Activated T-cell treated with anti-CD3 and anti-CD28 coated beads for 1 hour (primary cell): ENCODE measurements around the gene CAPRIN2.

ENCODE experiments used
- DNase-seq: peaks from one replicate; pipeline ENCODE4 v3.0.0-alpha.2; 2020; ENCODE audit warnings: low read depth

Gene CAPRIN2

DNA sequence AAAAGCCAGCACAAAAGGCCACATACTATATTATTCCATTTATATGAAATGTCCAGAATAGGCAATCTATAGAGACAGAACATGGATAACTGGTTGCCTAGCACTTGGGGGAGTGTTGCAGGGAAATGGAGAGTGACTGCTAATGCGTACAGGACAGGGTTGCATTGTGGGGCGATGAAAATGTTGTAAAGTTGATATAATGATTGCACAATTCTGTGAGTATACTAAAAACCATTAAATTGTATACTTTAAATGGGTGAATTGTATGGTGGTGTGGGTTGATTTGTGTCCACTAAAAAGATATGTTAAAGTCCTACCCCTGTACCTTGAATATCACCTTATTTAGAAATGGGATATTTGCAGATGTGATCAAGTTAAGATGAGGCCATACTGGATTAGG lies 7.0 kb upstream of the CAPRIN2 start:
- DNase-seq: no peak

DNA sequence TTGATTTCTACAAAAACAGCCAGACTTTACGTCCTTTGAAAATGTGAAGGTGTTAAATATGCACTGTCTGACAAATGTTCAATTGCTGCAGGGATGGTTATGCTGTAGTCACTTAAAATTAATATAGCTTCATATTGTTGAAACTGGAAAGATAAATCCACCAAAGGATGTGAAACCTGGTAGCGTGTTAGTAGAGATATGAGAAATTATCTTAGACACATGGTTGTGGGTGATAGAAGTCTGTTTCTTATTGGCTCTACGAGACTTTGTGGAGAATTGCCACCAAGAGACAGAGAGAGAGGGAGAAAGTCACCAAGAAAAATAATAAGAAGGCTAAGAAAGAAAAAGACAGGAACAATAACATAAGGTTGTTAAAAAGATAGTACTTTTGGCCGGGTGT lies 2.6 kb upstream of the CAPRIN2 start:
- no peak for DNase-seq

DNA sequence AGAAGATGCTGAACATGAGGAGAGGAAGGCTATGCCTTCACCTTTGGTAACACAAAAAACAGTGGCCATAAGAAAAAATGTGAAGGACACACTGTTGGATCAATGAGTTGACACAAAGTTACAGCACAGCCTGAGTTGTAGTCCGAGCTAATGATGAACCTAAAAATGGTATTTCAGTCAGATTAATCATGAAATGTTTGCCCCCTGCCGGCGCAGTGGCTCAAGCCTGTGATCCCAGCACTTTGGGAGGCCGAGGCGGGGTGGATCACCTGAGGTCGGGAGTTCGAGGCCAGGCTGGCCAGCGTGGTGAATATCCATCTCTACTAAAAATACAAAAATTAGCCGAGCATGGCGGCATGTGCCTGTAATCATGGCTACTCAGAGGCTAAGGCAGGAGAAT lies 1.3 kb upstream of the CAPRIN2 start:
- DNase-seq: no peak

DNA sequence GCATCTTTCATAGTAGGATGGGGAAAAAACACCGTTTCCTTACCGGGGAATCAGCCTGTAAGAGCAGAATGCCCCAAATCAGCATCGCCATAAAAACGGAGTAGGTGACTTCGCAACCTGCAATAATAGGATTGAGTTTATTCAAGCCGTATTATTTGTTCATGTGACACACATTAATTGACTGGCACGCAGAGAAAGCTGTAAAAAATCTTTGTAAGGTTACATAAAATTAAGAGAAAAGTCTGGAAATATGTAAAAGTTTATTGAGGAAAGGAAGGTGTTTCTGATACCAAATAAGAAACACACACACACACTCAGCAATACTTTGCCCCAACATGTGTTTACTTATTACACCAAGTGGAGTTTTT lies 628 bp upstream of the CAPRIN2 start:
- DNase-seq: no peak

DNA sequence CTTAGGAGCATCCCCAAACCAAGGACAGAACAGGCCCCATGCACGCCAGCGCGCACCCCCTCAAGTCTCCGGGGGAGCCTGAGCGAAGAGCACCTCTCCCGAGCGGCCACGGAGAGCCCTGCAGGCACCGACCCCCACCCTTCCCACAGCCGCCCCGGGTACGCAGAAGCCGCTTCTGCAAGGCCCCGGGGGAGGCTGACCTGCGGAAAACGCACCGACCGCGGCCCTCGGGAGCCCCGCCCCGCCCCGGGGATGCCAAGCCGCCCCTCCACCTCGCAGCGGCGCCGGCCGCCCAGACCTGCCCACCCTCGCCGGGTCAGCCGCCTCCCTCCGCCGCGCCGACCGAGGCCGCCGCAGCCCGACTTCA lies 385 bp downstream of the CAPRIN2 start:
- no peak for DNase-seq

DNA sequence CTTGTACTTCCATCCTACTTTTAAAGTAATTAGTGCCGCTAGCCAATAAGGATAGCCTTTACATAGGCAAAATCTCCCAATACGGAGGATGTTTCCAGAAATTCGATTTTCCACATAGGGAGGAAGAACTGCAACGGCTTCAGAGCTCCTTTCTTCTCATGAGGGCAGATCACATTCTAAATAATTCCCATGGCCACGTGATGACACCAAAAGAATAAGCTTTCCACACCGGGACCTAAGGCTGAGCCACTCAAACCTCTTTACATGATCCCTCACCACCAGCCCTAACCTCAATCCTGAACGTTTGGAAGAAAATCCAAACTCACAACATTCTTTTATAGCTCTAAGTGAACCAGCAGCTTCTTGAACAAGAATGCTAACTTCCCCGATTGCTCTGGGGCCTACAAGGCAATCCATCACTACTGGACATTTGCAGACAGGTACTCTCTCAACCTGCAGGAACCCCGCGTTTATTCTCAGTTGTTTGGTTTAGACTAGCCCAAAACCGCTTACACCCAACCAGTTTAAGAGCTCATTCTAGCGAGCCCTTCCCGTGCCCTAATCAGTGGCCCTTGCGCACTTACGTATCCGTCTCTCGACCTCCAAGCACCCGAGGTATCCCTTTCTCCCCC lies 884 bp downstream of the CAPRIN2 start:
- no peak for DNase-seq

DNA sequence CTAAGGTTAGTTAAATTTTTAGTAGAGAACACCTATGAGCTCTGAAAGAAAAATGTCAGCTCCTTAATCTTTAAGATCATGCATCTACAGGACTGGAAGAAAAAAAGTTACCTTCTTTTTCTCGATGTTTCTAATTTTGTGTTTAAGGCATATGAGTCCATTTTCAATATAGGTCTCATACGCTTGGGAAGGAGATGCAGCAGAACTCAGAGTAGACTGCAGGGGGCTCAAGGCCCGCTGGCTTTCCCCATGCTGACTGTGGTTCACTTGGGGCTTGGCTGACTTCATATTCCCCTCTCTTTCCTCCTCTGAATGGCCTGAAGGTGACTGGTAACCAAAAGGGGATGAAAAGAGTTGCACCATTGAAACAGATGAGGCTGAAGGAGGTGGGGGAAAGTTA lies 1.5 kb downstream of the CAPRIN2 start:
- no peak for DNase-seq

DNA sequence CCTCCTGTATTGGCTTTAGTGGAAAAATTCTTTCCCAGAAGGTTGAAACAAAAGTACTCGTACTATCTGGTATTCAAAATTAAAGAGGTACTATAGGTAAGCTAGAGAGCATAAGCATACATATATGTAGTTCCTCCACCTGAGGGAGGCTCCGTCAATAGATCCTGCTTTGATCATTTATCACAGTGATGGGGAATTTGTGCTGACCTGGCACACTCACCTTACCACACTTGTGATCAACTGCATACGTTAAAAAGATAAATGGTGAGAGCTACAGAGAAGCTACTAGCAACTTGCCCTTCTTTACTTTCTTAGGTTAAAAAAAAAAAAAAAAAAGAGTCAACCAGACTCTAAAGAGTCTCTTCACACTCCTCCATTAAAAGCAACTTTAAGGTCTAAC lies 2.5 kb downstream of the CAPRIN2 start:
- no peak for DNase-seq

DNA sequence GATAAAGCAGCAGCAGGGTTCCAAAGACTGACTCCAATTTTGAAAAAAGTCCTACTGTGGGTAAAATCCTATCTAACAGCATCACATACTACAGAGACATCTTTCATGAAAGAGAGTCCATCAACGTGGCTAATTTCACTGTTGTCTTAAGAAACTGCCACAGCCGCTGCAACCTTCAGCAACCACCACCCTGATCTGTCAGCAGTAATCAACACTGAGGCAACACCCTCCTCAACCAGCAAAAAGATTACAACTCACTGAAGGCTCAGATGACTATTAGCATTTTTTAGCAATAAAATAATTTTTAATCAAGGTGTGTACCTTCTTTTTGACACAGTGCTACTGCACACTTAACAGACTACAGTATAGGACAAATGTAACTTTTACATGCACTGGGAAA lies 6.6 kb downstream of the CAPRIN2 start:
- DNase-seq: no peak

DNA sequence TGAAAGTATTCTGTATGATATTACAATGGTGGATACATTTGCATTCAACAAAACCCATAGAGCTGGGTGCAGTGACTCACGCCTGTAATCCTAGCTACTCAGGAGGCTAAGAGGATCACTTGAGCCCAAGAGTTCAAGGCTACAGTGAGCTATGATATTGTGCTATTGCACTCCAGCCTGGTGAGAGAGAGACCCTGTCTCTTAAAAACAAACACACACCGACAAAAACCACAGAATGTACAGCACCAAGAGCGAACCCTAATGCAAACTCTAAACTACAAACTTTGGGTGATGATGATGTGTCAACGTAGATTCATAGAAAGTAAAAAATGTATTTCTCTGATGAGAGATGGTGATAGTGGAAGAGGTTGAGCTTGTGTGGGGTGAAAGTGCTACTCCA lies 8.6 kb downstream of the CAPRIN2 start:
- DNase-seq: no peak

DNA sequence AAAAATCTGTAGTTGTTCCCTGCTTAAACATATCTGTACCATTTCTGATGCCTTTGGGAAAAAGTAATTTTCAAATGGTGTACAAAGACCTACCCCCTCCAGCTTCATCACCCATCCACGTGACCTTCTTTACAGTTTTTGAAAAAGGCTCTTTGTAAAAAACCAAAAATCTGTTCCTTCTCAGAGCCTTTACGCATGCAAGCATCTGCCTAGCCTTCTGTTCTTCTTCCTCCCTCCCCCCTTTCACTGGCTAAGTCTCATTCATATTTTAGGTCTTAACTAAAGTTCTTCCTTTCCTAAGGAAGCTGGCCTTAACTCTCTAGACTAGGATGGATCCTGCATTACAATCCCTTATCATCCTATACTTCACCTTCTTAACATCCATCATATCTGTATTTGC lies 10.4 kb downstream of the CAPRIN2 start:
- no peak for DNase-seq

DNA sequence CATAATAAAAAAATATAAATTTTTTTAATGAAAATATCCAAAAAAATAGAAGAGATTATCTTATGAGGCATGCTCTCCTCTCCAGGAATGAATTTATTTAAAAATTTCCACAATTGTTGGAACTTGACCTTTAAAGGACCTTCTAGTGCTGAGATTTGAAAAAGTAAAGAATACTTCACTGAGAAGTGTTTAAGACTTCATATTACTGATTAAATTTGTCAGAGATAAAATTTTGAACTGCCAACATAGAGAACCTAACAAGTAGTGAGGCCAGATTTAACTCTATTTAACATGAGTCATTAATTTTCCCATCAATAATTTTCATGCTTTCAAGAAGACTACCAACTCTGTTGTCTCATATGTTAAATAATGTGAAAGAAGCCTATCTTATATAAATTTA lies 14.5 kb downstream of the CAPRIN2 start:
- DNase-seq: no peak

DNA sequence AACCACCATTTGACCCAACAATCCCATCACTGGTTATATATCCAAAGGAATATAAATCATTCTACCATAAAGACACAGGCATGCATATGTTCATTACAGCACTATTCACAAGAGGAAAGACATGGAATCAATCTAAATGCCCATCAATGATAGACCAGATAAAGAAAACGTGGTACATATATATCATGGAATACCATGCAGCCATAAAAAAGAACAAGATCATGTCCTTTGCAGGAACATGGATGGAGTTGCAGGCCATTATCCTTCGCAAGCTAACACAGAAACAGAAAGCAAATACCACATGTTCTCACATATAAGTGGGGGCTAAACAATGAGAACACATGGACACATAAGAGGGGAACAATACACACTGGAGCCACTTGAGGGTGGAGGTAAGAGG lies 15.7 kb downstream of the CAPRIN2 start:
- DNase-seq: no peak

DNA sequence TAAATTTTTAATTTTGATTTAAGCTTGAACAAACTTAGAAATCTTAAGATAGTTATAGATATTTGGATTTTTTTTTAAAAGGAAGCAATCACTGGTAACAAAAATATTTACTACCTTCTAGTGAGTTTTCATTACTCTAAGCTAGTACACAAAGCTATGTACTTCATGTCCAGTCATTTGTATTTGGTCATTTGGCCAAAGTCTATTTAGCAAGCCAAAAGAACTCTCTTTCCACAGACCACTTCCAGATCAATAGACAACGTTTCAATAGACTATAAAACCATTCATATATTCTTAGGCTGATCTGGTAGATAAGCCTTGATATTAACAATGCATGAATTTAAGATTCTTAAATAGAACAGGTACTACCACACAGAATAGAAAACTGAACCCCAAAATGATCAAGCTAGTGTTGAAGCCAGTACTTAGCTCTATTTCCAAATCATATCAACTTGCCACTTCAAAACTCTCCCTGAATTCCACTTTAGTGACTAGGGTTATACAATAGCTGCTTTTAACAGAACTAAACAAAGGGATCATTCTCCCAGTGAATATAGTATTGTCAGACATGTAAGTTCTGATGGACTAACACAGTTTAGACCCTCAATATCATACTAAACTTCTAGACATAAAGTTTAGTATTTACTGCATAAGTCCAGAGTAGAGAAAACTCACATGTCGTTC lies 21.7 kb downstream of the CAPRIN2 start:
- DNase-seq: no peak

DNA sequence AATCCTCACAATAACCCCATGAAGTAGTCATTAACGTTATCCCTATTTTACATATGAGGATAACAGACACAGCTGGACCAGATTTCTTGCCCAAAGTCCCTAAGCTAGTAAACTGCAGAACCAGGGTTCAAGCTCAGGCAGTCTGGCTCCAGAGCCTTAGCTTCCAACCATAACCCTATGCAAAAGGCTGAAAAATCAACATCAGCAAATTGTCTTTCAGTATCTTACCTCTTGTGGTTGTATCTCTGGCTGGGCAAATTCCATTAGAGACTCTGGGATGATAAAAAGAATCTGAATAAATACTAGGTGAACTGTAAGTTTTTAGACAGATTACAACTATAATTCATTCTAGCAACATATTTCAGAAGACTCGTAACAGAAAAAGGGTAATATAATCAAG lies 24.7 kb downstream of the CAPRIN2 start:
- no peak for DNase-seq

DNA sequence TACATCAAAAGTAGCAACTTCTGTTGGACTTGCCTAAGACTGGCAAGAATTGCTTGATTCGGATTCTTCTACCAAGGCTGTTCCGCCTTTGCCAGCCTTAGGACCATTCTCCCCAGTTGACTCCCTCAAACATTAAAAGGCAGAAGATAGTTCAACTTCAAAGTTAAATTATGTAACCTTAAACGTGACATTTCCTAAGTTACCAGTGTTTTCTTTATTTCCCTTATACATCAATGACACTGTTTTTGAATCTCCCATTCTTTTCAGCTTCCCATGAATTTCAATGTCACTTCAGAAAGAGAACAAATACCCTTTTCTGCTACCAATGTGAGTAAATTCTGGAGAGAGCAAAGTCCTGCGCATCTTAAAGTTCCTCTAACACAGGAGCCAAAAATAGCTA lies 25.2 kb downstream of the CAPRIN2 start:
- DNase-seq: no peak

DNA sequence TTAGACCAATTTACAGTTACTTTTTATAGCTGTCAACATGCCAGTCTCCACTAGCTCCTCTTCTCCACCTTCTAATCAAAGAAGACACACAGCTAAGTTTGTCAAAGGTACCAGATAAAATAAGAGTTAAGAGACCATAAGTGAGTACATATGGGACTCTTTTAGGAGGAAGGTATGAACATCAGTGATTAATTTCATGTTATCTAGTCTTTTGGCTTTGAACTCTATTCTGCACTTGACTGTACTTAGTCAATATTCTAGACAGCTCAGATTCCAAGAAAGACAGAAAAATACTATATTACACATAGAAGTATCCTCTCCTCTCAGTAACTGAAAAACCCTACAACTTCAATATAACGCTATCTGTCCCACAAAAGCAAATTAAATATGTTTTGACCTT lies 28.1 kb downstream of the CAPRIN2 start:
- no peak for DNase-seq

DNA sequence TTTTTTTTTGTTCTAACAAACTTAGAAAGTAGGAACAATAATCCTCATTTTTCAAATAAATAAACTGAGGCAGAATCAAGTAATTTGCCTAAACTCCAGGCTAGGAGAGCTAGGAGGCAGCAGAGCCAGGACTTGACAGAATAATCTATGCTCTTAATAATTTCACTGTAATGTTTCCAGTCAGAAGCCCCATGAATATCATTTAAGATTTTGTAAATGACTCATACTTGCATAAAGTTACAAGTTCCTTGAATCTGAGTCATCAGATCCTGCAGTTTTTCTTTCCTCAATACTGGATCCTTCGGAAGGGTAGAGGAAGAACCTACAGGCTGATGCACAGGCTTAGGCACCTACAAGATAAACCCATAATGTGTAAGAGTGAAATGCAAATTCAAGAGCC lies 29.0 kb downstream of the CAPRIN2 start:
- DNase-seq: no peak

DNA sequence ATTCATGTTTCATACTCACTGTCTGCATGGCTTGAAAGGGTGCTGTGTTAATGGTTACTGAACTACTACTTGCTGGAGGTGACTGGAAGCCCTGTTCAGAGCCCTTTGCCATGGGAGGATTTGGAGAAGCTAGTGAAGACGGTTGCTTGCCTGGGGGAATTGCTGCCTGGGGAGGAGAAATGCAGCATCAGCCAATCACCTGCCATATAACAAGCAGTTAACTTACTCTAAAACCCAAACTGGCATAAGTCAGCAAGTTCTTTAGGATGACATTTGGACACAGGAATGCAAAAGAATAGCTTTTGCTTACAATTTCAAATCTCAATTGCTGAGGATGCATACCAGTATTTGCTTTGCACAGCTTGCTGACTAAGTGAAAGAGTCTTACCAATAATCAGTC lies 35.7 kb downstream of the CAPRIN2 start:
- no peak for DNase-seq

DNA sequence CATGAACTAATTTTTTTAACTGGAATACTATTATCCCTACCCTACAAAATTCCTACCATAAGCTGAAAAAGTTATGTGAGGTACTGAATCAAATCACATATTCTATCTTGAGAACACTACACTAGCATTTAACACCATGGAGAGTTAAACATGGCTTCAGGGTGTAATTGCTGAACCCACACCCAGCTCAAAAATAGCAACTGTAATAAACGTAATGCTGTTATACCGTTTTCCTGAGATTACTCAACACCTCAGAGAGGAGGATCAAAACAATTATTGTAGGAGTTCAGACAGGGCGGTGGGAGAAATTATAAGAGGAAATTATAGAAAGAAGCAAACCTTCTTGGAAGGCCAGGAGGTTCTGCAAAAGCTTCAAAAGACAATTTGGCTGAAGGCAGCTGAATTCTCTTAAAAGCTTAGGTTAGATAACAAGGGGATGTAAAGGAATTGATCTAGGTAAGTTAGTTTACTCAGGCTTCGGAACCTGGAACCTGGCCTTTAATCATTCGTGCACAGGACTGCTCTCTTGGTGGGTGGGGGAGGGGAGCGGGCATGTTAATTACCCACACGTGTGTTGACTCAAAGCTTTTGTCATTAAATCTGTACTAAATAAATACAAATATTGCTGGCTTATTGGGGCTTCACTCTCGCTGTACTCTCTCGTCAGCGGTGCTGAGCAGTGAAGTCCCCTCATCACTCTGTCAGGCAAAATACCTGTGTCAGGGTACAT lies 47.0 kb downstream of the CAPRIN2 start:
- DNase-seq: no peak

DNA sequence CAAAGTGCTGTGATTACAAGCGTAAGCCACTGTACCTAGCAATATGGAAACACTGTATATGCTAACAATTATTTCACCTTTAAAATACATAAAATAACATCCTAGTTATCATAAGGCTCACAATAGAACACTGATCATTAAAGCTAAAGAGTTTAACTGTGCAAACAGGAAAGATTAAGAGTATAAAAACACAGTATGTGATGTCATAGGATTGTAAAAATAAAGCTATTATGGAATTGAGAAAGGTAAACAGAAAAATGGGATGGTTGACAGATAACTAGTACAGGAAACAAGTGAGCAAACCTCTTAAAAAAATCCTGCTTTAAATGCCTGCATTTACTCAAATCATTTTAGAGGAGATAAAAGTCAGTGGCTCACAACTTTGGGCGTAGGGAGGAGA lies 48.3 kb downstream of the CAPRIN2 start:
- no peak for DNase-seq

DNA sequence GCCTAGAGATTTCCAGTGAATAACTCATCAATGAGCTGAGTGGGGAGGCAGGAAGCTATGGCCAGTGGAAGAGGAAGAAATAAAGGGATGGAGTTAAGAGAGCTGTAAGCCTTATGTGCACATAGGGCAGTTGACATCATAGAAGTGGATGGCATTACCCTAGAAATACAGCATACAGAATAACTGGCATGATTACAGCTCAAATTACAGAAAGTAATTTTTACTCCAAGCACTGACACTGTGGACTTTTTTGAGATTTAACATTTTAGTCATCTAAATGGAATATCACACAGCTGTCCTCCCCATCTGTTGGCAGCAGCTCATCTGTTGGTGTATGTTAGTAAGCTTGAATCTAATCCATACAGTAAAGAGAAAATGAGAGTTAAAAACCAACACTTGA lies 53.7 kb downstream of the CAPRIN2 start:
- DNase-seq: no peak

DNA sequence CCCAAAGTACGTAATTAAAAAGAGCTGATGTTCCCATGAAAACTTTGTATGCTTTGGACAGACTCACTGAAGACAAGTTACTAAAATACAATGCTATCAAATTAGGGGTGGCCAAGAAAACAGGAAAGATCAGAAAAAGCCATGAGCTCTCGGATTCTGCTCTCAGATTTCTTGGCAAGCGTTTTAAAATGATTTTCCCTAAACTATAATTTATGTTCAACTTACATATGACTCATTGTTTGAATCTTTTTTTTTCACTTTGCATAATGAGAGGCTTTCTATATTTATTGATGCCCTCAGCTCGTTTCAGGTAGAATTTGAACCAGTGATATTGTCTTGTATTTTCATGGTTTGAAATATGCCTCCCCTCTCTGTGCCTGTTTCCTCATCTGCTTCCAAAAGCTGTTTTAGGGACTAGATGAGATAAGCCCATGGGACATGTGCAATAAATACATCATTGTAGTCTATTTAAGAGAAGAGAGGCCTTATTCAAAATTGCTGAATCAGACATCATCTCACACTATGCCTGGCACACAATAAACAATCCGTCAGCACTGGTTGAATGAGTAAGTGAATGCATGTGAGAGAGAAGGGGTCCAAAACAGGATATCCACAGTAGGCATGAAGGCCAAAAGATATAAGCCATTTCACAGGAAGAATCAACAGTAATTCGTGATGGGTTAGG lies 54.4 kb downstream of the CAPRIN2 start:
- no peak for DNase-seq
